Measurements from ENCODE around the gene INCA1. TPM values are rescaled to one million over a fixed set of nuclear protein-coding genes. Genes with fewer than 3 reads are reported as not detected.

INCA1 gene, protein sequence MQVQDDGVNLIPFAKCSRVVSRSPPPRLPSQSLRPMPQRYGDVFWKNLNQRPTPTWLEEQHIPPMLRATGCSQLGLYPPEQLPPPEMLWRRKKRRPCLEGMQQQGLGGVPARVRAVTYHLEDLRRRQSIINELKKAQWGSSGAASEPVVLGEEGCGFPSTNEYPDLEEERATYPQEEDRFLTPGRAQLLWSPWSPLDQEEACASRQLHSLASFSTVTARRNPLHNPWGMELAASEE
- 0.36 TPM in 1 of 2 replicates, not detected in the other for total RNA-seq (ENCODE audit: low replicate concordance)

- TF ChIP-seq, protein P1, sequence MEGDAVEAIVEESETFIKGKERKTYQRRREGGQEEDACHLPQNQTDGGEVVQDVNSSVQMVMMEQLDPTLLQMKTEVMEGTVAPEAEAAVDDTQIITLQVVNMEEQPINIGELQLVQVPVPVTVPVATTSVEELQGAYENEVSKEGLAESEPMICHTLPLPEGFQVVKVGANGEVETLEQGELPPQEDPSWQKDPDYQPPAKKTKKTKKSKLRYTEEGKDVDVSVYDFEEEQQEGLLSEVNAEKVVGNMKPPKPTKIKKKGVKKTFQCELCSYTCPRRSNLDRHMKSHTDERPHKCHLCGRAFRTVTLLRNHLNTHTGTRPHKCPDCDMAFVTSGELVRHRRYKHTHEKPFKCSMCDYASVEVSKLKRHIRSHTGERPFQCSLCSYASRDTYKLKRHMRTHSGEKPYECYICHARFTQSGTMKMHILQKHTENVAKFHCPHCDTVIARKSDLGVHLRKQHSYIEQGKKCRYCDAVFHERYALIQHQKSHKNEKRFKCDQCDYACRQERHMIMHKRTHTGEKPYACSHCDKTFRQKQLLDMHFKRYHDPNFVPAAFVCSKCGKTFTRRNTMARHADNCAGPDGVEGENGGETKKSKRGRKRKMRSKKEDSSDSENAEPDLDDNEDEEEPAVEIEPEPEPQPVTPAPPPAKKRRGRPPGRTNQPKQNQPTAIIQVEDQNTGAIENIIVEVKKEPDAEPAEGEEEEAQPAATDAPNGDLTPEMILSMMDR (IDR thresholded peaks at IDR 0.05; ENCODE audit: insufficient read depth, low read length), result peak; percentile 20
- peak; percentile 82 for DNase-seq (ENCODE audit: low read depth)
- H3K4me3 ChIP-seq (ENCODE audit: low read depth, low read length), result peak within 1 kb of the TSS; percentile 97
Measured at GRCh38 chr17:4997302-4998026, at the start of gene INCA1, which contains the start of gene KIF1C. Gene INCA1, minus strand, starts transcription at chr17:4997522. Its CDS starts 3,085 bp downstream, at chr17:4994437. Gene KIF1C, plus strand, starts transcription at chr17:4997950. Its CDS starts 2,297 bp downstream, at chr17:5000247.

GRCh38 chr17:5045496-5045895 lies 48.2 kb upstream of the INCA1 start:
- no peak overlapping the region for H3K4me3 ChIP-seq (ENCODE audit: low read depth, low read length)
- TF ChIP-seq, protein P1 (IDR thresholded peaks at IDR 0.05; ENCODE audit: insufficient read depth, low read length), result no peak
- no peak for DNase-seq (ENCODE audit: low read depth)

GRCh38 chr17:5044630-5045029 lies 47.3 kb upstream of the INCA1 start:
- TF ChIP-seq, protein P1 (IDR thresholded peaks at IDR 0.05; ENCODE audit: insufficient read depth, low read length), result no peak

DNA sequence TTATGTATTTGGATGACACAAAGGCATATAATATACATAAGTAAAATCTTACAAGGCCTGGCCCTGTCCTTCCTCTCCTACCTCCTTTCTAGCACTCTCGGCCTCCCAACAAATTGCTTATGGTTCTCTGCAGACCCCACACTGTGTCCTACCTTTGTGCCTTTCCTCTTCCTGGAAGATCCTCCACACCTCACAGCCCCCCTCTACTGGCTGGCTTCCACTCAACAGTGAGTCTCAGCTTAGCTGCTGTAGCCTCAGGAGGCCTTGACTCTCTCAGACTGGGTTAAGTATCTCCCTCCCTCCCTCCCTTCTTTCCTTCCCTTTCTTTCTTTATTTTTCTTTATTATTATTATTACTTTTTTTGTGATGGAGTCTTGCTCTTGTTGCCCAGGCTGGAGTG lies 46.2 kb upstream of the INCA1 start:
- no peak overlapping the region for H3K4me3 ChIP-seq (ENCODE audit: low read depth, low read length)
- TF ChIP-seq, protein P1 (IDR thresholded peaks at IDR 0.05; ENCODE audit: insufficient read depth, low read length), result no peak
- no peak for DNase-seq (ENCODE audit: low read depth)

More at GRCh38 chr17:5044630-5045029, 47.3 kb upstream of the INCA1 start:
- H3K4me3 ChIP-seq (ENCODE audit: low read depth, low read length), result no peak overlapping the region
- DNase-seq (ENCODE audit: low read depth), result no peak

DNA sequence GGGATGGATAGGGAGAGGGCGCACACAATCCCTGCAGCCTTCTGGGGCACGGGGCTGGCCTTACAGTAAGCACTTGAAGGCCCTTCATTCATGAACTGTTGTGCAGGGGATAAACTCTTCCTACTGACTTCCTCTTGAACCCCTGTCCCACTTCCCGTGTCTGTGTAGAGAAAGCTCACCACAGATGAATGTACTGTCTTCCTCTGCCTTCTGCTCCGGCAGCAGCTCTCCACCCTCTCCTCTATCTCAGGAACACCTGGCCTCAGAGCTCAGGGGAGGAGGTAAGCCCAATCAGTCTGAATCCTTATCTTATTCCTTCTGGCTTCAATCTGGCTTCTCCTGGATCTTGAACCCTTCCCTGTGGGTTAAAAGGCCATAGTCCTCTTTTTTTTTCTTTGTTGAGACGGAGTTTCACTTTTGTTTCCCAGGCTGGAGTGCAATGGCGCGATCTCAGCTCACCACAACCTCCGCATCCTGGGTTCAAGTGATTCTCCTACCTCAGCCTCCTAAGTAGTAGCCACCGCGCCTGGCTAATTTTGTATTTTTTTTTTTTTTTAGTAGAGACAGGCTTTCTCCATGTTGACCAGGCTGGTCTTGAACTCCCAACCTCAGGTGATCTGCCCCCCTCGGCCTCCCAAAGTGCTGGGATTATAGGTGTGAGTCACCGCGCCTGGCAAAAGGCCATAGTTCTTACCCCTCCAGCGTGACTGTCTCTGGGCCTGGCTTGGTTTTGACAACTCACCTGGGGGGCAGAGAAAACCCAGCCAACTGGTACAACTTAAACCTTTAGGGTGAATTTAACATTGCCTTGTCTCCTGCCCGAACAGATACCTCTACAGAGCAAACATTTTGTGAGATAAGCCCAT lies 45.1 kb upstream of the INCA1 start:
- DNase-seq (ENCODE audit: low read depth), result no peak
- TF ChIP-seq, protein P1 (IDR thresholded peaks at IDR 0.05; ENCODE audit: insufficient read depth, low read length), result no peak
- H3K4me3 ChIP-seq (ENCODE audit: low read depth, low read length), result no peak overlapping the region

DNA sequence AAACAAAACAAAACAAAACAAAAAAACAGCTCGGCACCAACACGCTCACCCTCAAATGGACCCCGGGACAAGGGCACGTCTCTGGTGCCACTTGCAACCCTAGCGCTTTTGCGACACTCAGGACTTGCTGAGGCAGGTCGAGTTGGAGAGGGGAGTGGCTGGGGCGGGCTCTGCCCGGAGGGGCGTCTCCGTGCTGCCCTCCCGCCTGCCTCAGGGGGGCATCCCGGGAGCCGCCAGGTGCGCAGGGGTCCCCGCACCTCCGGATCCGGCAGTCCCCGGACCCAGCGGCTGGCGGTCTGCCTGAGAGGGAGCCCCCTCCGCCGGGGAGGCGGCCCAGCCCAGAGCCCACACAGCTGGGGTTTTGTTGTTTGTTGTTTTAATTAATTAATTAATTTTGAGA lies 38.0 kb upstream of the INCA1 start, which contains the start of gene SLC52A1:
Gene SLC52A1, minus strand, starts transcription at position 112 of the 400 bp plus-strand sequence. CDS start 820 bp downstream, outside the sequence.
- no peak within 1 kb of the TSS for H3K4me3 ChIP-seq (ENCODE audit: low read depth, low read length)
- DNase-seq (ENCODE audit: low read depth), result no peak

More for the DNA sequence above, 38.0 kb upstream of the INCA1 start, which contains the start of gene SLC52A1:
- TF ChIP-seq, protein P1 (IDR thresholded peaks at IDR 0.05; ENCODE audit: insufficient read depth, low read length), result no peak

All from fibroblast of the aortic adventitia (primary cell).